Breast epithelium (tissue), 4 donors: ENCODE results near the gene COL17A1. TPM values are rescaled to one million over a fixed set of nuclear protein-coding genes. Genes with fewer than 3 reads are reported as not detected.

Experiments used
- DNase-seq, 2 donors: peaks; one replicate each; pipeline ENCODE4 v3.0.0-alpha.2; 2019; ENCODE audit warnings: low spot score in 2 of 2
- H3K27ac ChIP-seq, 2 donors: fragments of 200-600 bp; sonication (generic) in 1 of 2; one replicate each; pipeline ENCODE4 v1.5.1; 2016 to 2019; ENCODE audit warnings: mild to moderate bottlenecking in 1 of 2
- H3K27me3 ChIP-seq, 2 donors: fragments of 200-600 bp; sonication (generic) in 1 of 2; one replicate each; pipeline versions ENCODE4 v1.5.1 to v1.6.0; 2017 to 2019; ENCODE audit warnings: control low read depth in 1 of 2, mild to moderate bottlenecking in 1 of 2
- H3K36me3 ChIP-seq: fragments of 200-600 bp; one replicate; pipeline ENCODE4 v1.5.1; 2019
- H3K4me1 ChIP-seq, 2 donors: fragments of 200-600 bp; sonication (generic); one replicate each; pipeline ENCODE4 v1.5.1; 2016 to 2019; ENCODE audit warnings: control low read depth in 1 of 2
- H3K4me3 ChIP-seq, 3 donors: fragments of 200-600 bp; sonication (generic); 1 replicate in 2 of 3; 2 replicates in 1 of 3; pipeline ENCODE4 v1.5.1; 2016 to 2019; ENCODE audit warnings: mild to moderate bottlenecking in 3 of 3, moderate library complexity in 2 of 3
- H3K9me3 ChIP-seq, 2 donors: fragments of 200-600 bp; sonication (generic) in 1 of 2; one replicate each; pipeline ENCODE4 v1.5.1; 2016 to 2019; ENCODE audit warnings: control low read depth in 1 of 2
- POLR2A ChIP-seq: fragments of 450-650 bp; IDR thresholded peaks from one replicate; pipeline ENCODE4 v1.6.1; 2016; ENCODE audit warnings: antibody characterized with exemption, mild to moderate bottlenecking, moderate library complexity
- POLR2AphosphoS5 ChIP-seq, 3 donors: sonication (generic); formaldehyde crosslinking; IDR thresholded peaks; one replicate each; pipeline ENCODE4 v1.6.1; 2017; ENCODE audit warnings: antibody characterized with exemption in 3 of 3
- intact Hi-C: fragments of 100-400 bp; cut with DNase I; formaldehyde crosslinking; loops from one replicate; pipeline ENCODE4 v1.15.1; 2023; ENCODE audit warnings: low total_unique reads
- total RNA-seq, 3 donors: library from RNA; depleted of rRNA; stranded (reverse); fragments of >200 nt; gene quantifications; one replicate each; pipeline ENCODE4 v1.1.0, GENCODE V29; 2016
- TF ChIP-seq, protein P1 (sequence below), 3 donors: fragments of 450-650 bp; IDR thresholded peaks; one replicate each; pipeline ENCODE4 v1.5.1; 2016 to 2017; ENCODE audit warnings: antibody characterized with exemption in 3 of 3, mild to moderate bottlenecking in 3 of 3, moderate library complexity in 3 of 3

Gene COL17A1
- total RNA-seq, 3 donors from 2014 or later = 0.16 to 56.1 (median 34.1) TPM

- DNase-seq = no peak
- H3K36me3 ChIP-seq = no peaks in the 10 kb centered on the region
- intact Hi-C loops = no loop called here
- no peaks in the 10 kb centered on the region for H3K9me3 ChIP-seq
- TF ChIP-seq POLR2A (no peak), POLR2AphosphoS5 (IDR thresholded peaks at IDR 0.05) (no peak)
- TF ChIP-seq, protein P1, sequence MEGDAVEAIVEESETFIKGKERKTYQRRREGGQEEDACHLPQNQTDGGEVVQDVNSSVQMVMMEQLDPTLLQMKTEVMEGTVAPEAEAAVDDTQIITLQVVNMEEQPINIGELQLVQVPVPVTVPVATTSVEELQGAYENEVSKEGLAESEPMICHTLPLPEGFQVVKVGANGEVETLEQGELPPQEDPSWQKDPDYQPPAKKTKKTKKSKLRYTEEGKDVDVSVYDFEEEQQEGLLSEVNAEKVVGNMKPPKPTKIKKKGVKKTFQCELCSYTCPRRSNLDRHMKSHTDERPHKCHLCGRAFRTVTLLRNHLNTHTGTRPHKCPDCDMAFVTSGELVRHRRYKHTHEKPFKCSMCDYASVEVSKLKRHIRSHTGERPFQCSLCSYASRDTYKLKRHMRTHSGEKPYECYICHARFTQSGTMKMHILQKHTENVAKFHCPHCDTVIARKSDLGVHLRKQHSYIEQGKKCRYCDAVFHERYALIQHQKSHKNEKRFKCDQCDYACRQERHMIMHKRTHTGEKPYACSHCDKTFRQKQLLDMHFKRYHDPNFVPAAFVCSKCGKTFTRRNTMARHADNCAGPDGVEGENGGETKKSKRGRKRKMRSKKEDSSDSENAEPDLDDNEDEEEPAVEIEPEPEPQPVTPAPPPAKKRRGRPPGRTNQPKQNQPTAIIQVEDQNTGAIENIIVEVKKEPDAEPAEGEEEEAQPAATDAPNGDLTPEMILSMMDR (IDR thresholded peaks at IDR 0.05) = no peak
- peaks cover 0 to 3% of the 10 kb centered on the region in 2 donors for H3K4me1 ChIP-seq
- H3K27ac ChIP-seq = peak overlapping the region; percentile 98 to 100
- H3K27me3 ChIP-seq = no peaks in the 10 kb centered on the region
- H3K4me3 ChIP-seq = no peak overlapping the region
Observed at GRCh38 chr10:104119996-104120395, 34.3 kb upstream of the COL17A1 start.

DNA sequence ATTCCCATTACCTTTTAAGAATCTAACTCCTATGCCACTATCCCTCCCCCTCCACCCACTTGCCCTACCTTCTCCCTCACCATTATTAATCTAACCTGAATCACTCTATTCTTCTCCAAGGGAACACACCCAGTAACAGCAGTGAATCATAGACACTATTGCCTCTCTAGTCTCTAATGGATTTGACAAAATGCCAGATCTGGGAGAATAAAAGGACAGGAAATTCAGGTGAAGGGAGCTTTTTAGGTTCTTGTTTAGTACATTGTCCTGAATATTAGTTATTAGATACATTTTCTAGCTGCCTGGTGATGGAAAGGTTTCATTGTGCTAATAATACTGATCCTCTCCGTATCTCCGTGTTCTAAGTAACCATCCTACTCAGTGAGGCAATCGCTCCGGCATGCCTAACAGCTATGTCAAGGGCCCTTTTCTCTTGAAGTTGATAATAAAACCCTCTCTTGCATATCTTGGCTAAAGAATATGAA, 32.2 kb upstream of the COL17A1 start:
- H3K9me3 ChIP-seq = no peaks in the 10 kb centered on the region
- H3K27me3 ChIP-seq = no peaks in the 10 kb centered on the region
- intact Hi-C loops = no loop called here
- no peaks in the 10 kb centered on the region for H3K36me3 ChIP-seq
- TF ChIP-seq POLR2A (no peak), POLR2AphosphoS5 (IDR thresholded peaks at IDR 0.05) (no peak)
- TF ChIP-seq, protein P1 (IDR thresholded peaks at IDR 0.05) = no peak
- H3K4me3 ChIP-seq = no peak overlapping the region
- DNase-seq = peak in 1 of 2 donors; percentile 51
- H3K27ac ChIP-seq = peak overlapping the region; percentile 73 to 86
- H3K4me1 ChIP-seq = peaks cover 0 to 3% of the 10 kb centered on the region in 2 donors

DNA sequence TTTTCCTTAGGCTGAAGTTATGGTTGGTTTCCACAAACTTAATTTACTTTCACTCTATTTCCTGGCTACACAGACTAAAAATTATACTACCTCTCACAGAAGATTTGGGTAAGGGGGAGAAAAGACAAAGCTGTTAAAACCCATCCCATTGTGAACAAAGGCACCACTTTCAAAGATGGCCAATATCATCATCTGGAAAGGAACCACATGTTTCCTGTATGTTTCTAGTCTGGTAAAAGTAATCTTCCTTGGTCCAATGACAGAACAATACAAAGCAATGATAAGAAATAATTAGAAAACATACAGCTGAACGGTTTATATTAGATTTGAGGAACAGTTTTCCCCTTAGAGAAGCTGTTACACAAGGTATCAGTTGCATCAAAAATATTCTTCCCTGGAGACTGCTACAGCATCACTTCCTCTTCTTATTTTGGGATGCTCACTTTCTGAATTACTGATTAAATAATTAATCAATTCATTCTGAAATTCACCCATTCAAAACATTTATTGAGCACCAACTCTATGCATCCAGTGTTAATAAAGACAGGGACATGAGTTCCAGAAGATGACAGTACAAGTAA, 27.8 kb upstream of the COL17A1 start:
- TF ChIP-seq POLR2AphosphoS5 (IDR thresholded peaks at IDR 0.05) (no peak), POLR2A (no peak)
- TF ChIP-seq, protein P1 (IDR thresholded peaks at IDR 0.05) = no peak
- Histone ChIP-seq H3K4me3 (no peak overlapping the region), H3K27ac (no peak overlapping the region), H3K27me3 (no peaks in the 10 kb centered on the region), H3K36me3 (no peaks in the 10 kb centered on the region), H3K9me3 (no peaks in the 10 kb centered on the region), H3K4me1 (no peaks in the 10 kb centered on the region)
- DNase-seq = no peak
- intact Hi-C loops = no loop called here

GRCh38 chr10:104109908-104110662, 24.4 kb upstream of the COL17A1 start:
- DNase-seq = no peak
- TF ChIP-seq, protein P1 (IDR thresholded peaks at IDR 0.05) = no peak
- no peak for TF ChIP-seq POLR2AphosphoS5 (IDR thresholded peaks at IDR 0.05)
- no peak for TF ChIP-seq POLR2A
- no peaks in the 10 kb centered on the region for H3K27me3 ChIP-seq
- no peak overlapping the region for H3K27ac ChIP-seq
- no peaks in the 10 kb centered on the region for H3K4me1 ChIP-seq
- intact Hi-C loops = no loop called here
- no peak overlapping the region for H3K4me3 ChIP-seq
- H3K36me3 ChIP-seq = no peaks in the 10 kb centered on the region
- no peaks in the 10 kb centered on the region for H3K9me3 ChIP-seq

- no peak overlapping the region for H3K27ac ChIP-seq
- intact Hi-C loops = no loop called here
- H3K36me3 ChIP-seq = no peaks in the 10 kb centered on the region
- H3K4me3 ChIP-seq = no peak overlapping the region
- TF ChIP-seq POLR2A (no peak), POLR2AphosphoS5 (IDR thresholded peaks at IDR 0.05) (no peak)
- TF ChIP-seq, protein P1 (IDR thresholded peaks at IDR 0.05) = no peak
- DNase-seq = no peak
- no peaks in the 10 kb centered on the region for H3K27me3 ChIP-seq
- no peaks in the 10 kb centered on the region for H3K4me1 ChIP-seq
- no peaks in the 10 kb centered on the region for H3K9me3 ChIP-seq
Observed at GRCh38 chr10:104104926-104105325, 19.2 kb upstream of the COL17A1 start.
